B cell (primary cell): ENCODE results near the gene FAR1. TPM values are rescaled to one million over a fixed set of nuclear protein-coding genes. Genes with fewer than 3 reads are reported as not detected.

Experiments used
- ATAC-seq: fragments of 200-7000 bp; cut with Tn5 transposase; one replicate; pipeline ENCODE4 v1.10.0; 2021; ENCODE audit warnings: low read depth, mild to moderate bottlenecking, moderate number of reproducible peaks, moderate library complexity
- CTCF ChIA-PET: fragments of 350-600 bp; sonication (Branson Sonifier 250); formaldehyde crosslinking; loops from one replicate; lab custom pipeline; 2021; ENCODE audit warnings: antibody characterized with exemption, inconsistent platforms; lab: Charles Lee
- POLR2A ChIA-PET: fragments of 350-600 bp; sonication (Branson Sonifier 250); formaldehyde crosslinking; loops from one replicate; lab custom pipeline; 2021; ENCODE audit warnings: antibody characterized with exemption; lab: Charles Lee
- DNase-seq: peaks from one replicate; pipeline ENCODE4 v3.0.0; 2013
- H2AFZ ChIP-seq: 2 replicates; pipeline ENCODE4 v1.6.1; 2012; ENCODE audit warnings: mild to moderate bottlenecking, low read depth, low read length; ENCODE audit not compliant: insufficient read depth, poor library complexity, severe bottlenecking
- H3K27ac ChIP-seq, 2 donors: 1 replicate in 1 of 2; 2 replicates in 1 of 2; pipeline ENCODE4 v1.5.1; 2012 to 2013; ENCODE audit warnings: low read length in 2 of 2, mild to moderate bottlenecking in 2 of 2, moderate library complexity in 1 of 2
- H3K27me3 ChIP-seq, 4 experiments: fragments of 200-600 bp in 1 of 4; sonication (generic) in 1 of 4; replicated peaks in 1 of 4; 1 replicate in 2 of 4; 2 replicates in 2 of 4; pipeline versions ENCODE4 v1.6.1 to v1.7.0; 2013 to 2016; ENCODE audit warnings: low read length in 3 of 4, mild to moderate bottlenecking in 2 of 4, mixed read lengths in 1 of 4, moderate library complexity in 1 of 4; ENCODE audit not compliant: insufficient read depth in 4 of 4, control insufficient read depth in 3 of 4; ENCODE audit errors: control extremely low read depth in 1 of 4
- H3K36me3 ChIP-seq, 2 experiments: replicated peaks in 1 of 2; 1 replicate in 1 of 2; 2 replicates in 1 of 2; pipeline versions ENCODE4 v1.6.1 to v1.7.1; 2013; ENCODE audit warnings: low read length in 1 of 2; ENCODE audit not compliant: insufficient read depth in 2 of 2, control insufficient read depth in 1 of 2; ENCODE audit errors: control extremely low read depth in 1 of 2, extremely low read depth in 1 of 2
- H3K4me1 ChIP-seq, 2 donors: fragments of 200-600 bp in 1 of 2; sonication (generic) in 1 of 2; 1 replicate in 1 of 2; 2 replicates in 1 of 2; pipeline versions ENCODE4 v1.5.1 to v1.6.1; 2013 to 2017; ENCODE audit warnings: low read length in 2 of 2; ENCODE audit not compliant: control insufficient read depth in 2 of 2, insufficient read depth in 2 of 2
- H3K4me2 ChIP-seq: replicated peaks from 2 replicates; pipeline ENCODE3; 2012; ENCODE audit warnings: mild to moderate bottlenecking, low read depth, low read length; ENCODE audit not compliant: poor library complexity, severe bottlenecking
- H3K4me3 ChIP-seq, 5 experiments: fragments of 200-600 bp in 1 of 5; sonication (generic) in 1 of 5; 1 replicate in 3 of 5; 2 replicates in 2 of 5; pipeline versions ENCODE4 v1.5.1 to v1.7.0; 2011 to 2016; ENCODE audit warnings: low read length in 4 of 5, mild to moderate bottlenecking in 4 of 5, low read depth in 2 of 5, control low read depth in 1 of 5, moderate library complexity in 1 of 5; ENCODE audit not compliant: insufficient read depth in 1 of 5; ENCODE audit errors: control extremely low read depth in 1 of 5, extremely low read depth in 1 of 5
- H3K79me2 ChIP-seq: fragments of 200-600 bp; sonication (generic); one replicate; pipeline ENCODE4 v1.6.0; 2016; ENCODE audit warnings: low read length; ENCODE audit not compliant: control insufficient read depth, insufficient read depth
- H3K9ac ChIP-seq: fragments of 200-600 bp; sonication (generic); 2 replicates; pipeline ENCODE4 v1.6.1; 2017; ENCODE audit warnings: mild to moderate bottlenecking, low read length, moderate library complexity
- H3K9me3 ChIP-seq, 3 donors: one replicate each; pipeline versions ENCODE4 v1.6.1 to v1.7.1; 2013; ENCODE audit warnings: low read length in 2 of 3; ENCODE audit not compliant: control insufficient read depth in 2 of 3, insufficient read depth in 1 of 3; ENCODE audit errors: control extremely low read depth in 1 of 3
- H4K20me1 ChIP-seq: 2 replicates; pipeline ENCODE4 v1.6.0; 2012; ENCODE audit warnings: mild to moderate bottlenecking, low read length; ENCODE audit not compliant: insufficient read depth, control insufficient read depth, poor library complexity, severe bottlenecking
- H3K27ac Mint-ChIP-seq: one replicate; pipeline ENCODE4 v1.8.0; 2021; ENCODE audit warnings: mixed read lengths
- H3K27me3 Mint-ChIP-seq: one replicate; pipeline ENCODE4 v1.8.0; 2021; ENCODE audit warnings: mixed read lengths
- H3K4me1 Mint-ChIP-seq: one replicate; pipeline ENCODE4 v1.8.0; 2021; ENCODE audit warnings: mixed read lengths
- H3K4me3 Mint-ChIP-seq: one replicate; pipeline ENCODE4 v1.8.0; 2021; ENCODE audit warnings: mixed read lengths
- H3K9me3 Mint-ChIP-seq: one replicate; pipeline ENCODE4 v1.8.0; 2022; ENCODE audit warnings: mixed read lengths; ENCODE audit not compliant: insufficient read depth
- EZH2 ChIP-seq: IDR thresholded peaks from 2 replicates; pipeline ENCODE4 v1.6.1; 2012; ENCODE audit warnings: borderline replicate concordance, low read depth, mild to moderate bottlenecking, moderate library complexity, low read length; ENCODE audit not compliant: insufficient read depth, poor library complexity, severe bottlenecking
- WGBS: methylation state at CpG from one replicate; pipeline ENCODE4 v1.1.5; 2013; ENCODE audit warnings: missing lambda C conversion rate; ENCODE audit not compliant: insufficient coverage; 5-methylcytosine and 5-hydroxymethylcytosine counted together
- intact Hi-C: fragments of 100-400 bp; cut with micrococcal nuclease; formaldehyde crosslinking; loops from one replicate; pipeline ENCODE4 v1.10.0; 2022
- polyA plus RNA-seq: library from polyadenylated mRNA; depleted of rRNA; stranded (reverse); fragments of >200 nt; gene quantifications from 2 replicates; pipeline ENCODE4 v1.2.3, GENCODE V29; 2012
- total RNA-seq, 2 donors: library from RNA; stranded (reverse); fragments of 120-200 nt in 1 of 2; gene quantifications; 1 replicate in 1 of 2; 2 replicates in 1 of 2; pipeline versions ENCODE4 v1.2.3 to v1.2.4, GENCODE V29; 2013 to 2022
- TF ChIP-seq, protein P1 (sequence below): fragments of 200-600 bp; IDR thresholded peaks from one replicate; pipeline ENCODE4 v1.8.0; 2022; ENCODE audit warnings: antibody characterized with exemption, mild to moderate bottlenecking

The FAR1 gene
- total and polyA plus RNA-seq, 2 donors (not counting 1 experiment from before 2014, with no cell fraction given): 8.1 to 44.8 TPM

DNA sequence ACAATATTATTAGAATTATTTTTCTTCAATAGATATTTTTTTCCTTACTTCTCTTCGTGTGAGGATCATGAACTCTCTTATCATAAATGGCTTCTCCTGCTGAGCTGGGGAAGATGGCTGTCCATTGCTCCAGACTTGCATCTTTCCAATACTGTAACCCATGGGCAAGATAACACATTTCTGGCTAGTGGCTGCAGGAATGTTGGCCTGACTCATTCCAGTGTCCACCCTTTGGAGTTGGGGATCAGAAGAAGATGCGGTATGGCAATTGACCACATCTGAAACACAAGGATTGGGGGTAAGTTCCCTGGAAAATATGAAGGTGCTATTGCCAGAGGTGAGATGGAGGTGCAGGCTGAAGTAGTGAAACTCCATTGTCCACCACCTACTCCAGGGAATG is 92.8 kb downstream of the FAR1 start:
- Mint-ChIP-seq H3K4me1 (no peaks in the 10 kb centered on the region), H3K9me3 (no peaks in the 10 kb centered on the region), H3K27me3 (peaks cover 4% of the 10 kb centered on the region), H3K4me3 (no peak overlapping the region), H3K27ac (no peak overlapping the region)
- H3K36me3 ChIP-seq: no peaks in the 10 kb centered on the region
- no peaks in the 10 kb centered on the region for H3K79me2 ChIP-seq
- TF ChIP-seq, protein P1, sequence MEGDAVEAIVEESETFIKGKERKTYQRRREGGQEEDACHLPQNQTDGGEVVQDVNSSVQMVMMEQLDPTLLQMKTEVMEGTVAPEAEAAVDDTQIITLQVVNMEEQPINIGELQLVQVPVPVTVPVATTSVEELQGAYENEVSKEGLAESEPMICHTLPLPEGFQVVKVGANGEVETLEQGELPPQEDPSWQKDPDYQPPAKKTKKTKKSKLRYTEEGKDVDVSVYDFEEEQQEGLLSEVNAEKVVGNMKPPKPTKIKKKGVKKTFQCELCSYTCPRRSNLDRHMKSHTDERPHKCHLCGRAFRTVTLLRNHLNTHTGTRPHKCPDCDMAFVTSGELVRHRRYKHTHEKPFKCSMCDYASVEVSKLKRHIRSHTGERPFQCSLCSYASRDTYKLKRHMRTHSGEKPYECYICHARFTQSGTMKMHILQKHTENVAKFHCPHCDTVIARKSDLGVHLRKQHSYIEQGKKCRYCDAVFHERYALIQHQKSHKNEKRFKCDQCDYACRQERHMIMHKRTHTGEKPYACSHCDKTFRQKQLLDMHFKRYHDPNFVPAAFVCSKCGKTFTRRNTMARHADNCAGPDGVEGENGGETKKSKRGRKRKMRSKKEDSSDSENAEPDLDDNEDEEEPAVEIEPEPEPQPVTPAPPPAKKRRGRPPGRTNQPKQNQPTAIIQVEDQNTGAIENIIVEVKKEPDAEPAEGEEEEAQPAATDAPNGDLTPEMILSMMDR: no peak
- no peak for TF ChIP-seq EZH2
- ATAC-seq (no peak), DNase-seq (no peak)
- no peaks in the 10 kb centered on the region for H3K27me3 ChIP-seq
- H3K4me2 ChIP-seq: no peak overlapping the region
- H4K20me1 ChIP-seq: no peaks in the 10 kb centered on the region
- intact Hi-C loops: no loop called here
- no peaks in the 10 kb centered on the region for H3K4me1 ChIP-seq
- no peak overlapping the region for H2AFZ ChIP-seq
- CTCF ChIA-PET: interaction anchor here (1.6 kb wide), 1 partner anchor 11 kb away, joined by 4 read pairs; no protein-coding TSS in a partner anchor
- no peak overlapping the region for H3K9ac ChIP-seq
- POLR2A ChIA-PET: no interaction called here
- no peak overlapping the region for H3K4me3 ChIP-seq
- 100% methylated on average over 1 of the region's 2 CpGs for WGBS
- H3K27ac ChIP-seq: no peak overlapping the region
- no peaks in the 10 kb centered on the region for H3K9me3 ChIP-seq

DNA sequence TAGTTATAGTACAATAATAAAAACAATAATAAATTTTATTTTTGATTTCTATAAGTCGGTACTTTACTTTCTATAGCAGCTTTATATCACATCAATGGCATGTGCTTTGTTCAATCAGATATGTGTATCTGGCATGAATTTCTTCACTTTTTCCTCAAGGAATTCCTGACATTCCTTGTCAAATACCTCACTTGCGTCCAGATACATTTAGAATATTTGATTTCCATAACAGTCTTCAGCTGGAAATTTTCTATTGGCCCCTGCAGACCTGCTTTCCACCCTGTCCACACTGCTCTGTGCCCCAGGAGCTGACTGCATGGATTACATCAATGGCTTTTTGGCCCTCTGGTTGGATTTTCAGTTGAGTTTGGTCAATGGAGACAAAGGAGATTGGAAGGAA is 93.2 kb downstream of the FAR1 start:
- no peak overlapping the region for H3K4me2 ChIP-seq
- no peaks in the 10 kb centered on the region for H3K27me3 ChIP-seq
- no peak overlapping the region for H3K4me3 ChIP-seq
- ChIA-PET POLR2A (no interaction called here), CTCF (interaction anchor here (1.6 kb wide), 1 partner anchor 11 kb away, joined by 4 read pairs; no protein-coding TSS in a partner anchor)
- no peak for TF ChIP-seq EZH2
- TF ChIP-seq, protein P1: no peak
- ATAC-seq (no peak), DNase-seq (no peak)
- H3K36me3 ChIP-seq: no peaks in the 10 kb centered on the region
- 83% methylated on average over 1 of the region's 2 CpGs for WGBS
- H3K27ac ChIP-seq: no peak overlapping the region
- H3K79me2 ChIP-seq: no peaks in the 10 kb centered on the region
- no peak overlapping the region for H3K9ac ChIP-seq
- intact Hi-C loops: no loop called here
- Mint-ChIP-seq H3K9me3 (no peaks in the 10 kb centered on the region), H3K27me3 (peaks cover 4% of the 10 kb centered on the region), H3K4me1 (no peaks in the 10 kb centered on the region), H3K27ac (no peak overlapping the region), H3K4me3 (no peak overlapping the region)
- H4K20me1 ChIP-seq: no peaks in the 10 kb centered on the region
- H2AFZ ChIP-seq: no peak overlapping the region
- H3K4me1 ChIP-seq: no peaks in the 10 kb centered on the region
- no peaks in the 10 kb centered on the region for H3K9me3 ChIP-seq
